K562 (cell line): ENCODE measurements around the gene MYH6. TPM values are rescaled to one million over a fixed set of nuclear protein-coding genes. Genes with fewer than 3 reads are reported as not detected.

Experiments used
- ATAC-seq: fragments of 200-7000 bp; cut with Tn5 transposase; 3 replicates; pipeline ENCODE4 v1.9.1; 2020; ENCODE audit warnings: moderate library complexity
- BruUV-seq: library from RNA; stranded (reverse); fragments of 400-500 nt; replicated peaks from 2 replicates; lab custom pipeline; 2021; lab: Mats Ljungman, UMichigan
- CTCF ChIA-PET: fragments of 300-600 bp; formaldehyde crosslinking; extraction: SDS; loops from one replicate; lab custom pipeline; 2021; ENCODE audit warnings: low intra/inter-chr PET ratio; lab: Yijun Ruan, JAX
- POLR2A ChIA-PET: fragments of 300-600, 350-650 bp; sonication (Branson Sonifier 250); formaldehyde crosslinking; extraction: SDS; loops from one replicate; lab custom pipeline; 2021; ENCODE audit warnings: antibody characterized with exemption, inconsistent platforms; lab: Yijun Ruan, JAX
- DNase-seq, 4 experiments: peaks; one replicate each; pipeline versions ENCODE4 v3.0.0 to v3.0.0-alpha.2; 2011 to 2018; ENCODE audit warnings: low spot score in 3 of 4, mixed read lengths in 3 of 4; ENCODE audit errors: extremely low read depth in 1 of 4
- FAIRE-seq: peaks from 2 replicates; lab custom pipeline; 2011; peaks lifted over from hg19 to GRCh38; lab: Jason Lieb, UNC
- H2AFZ ChIP-seq: 2 replicates; pipeline ENCODE4 v1.6.0; 2011; ENCODE audit warnings: low read depth, low read length, control low read depth, inconsistent platforms
- H3K27ac ChIP-seq: fragments of 200-600 bp; 3 replicates; pipeline ENCODE4 v1.8.0; 2011; ENCODE audit warnings: low read depth, mild to moderate bottlenecking, control low read depth, inconsistent platforms, low read length, moderate library complexity, mixed read lengths; ENCODE audit errors: extremely low read depth
- H3K27me3 ChIP-seq, 2 experiments: fragments of 300-600 bp in 1 of 2; 2 replicates in 1 of 2; 3 replicates in 1 of 2; pipeline versions ENCODE4 v1.6.0 to v1.8.0; 2011; ENCODE audit warnings: inconsistent platforms in 2 of 2, low read length in 2 of 2, mild to moderate bottlenecking in 1 of 2, mixed read lengths in 1 of 2, moderate library complexity in 1 of 2; ENCODE audit not compliant: control insufficient read depth in 2 of 2, insufficient read depth in 2 of 2
- H3K36me3 ChIP-seq: fragments of 300-600 bp; 3 replicates; pipeline ENCODE4 v1.8.0; 2011; ENCODE audit warnings: mild to moderate bottlenecking, low read length, inconsistent platforms; ENCODE audit not compliant: control insufficient read depth, insufficient read depth
- H3K4me1 ChIP-seq, 2 experiments: fragments of 200-600 bp in 1 of 2; replicated peaks in 1 of 2; 2 replicates in 1 of 2; 3 replicates in 1 of 2; pipeline versions ENCODE4 v1.5.1 to v1.8.0; 2011; ENCODE audit warnings: inconsistent platforms in 2 of 2, low read length in 2 of 2, mild to moderate bottlenecking in 1 of 2, mixed read lengths in 1 of 2, moderate library complexity in 1 of 2; ENCODE audit not compliant: control insufficient read depth in 2 of 2, insufficient read depth in 2 of 2
- H3K4me2 ChIP-seq: 2 replicates; pipeline ENCODE4 v1.6.1; 2011; ENCODE audit warnings: low read length, control low read depth, inconsistent platforms, mixed read lengths; ENCODE audit not compliant: insufficient read depth
- H3K4me3 ChIP-seq: fragments of 200-600 bp; sonication (generic), shearing (Covaris generic); 2 replicates; pipeline ENCODE4 v1.5.1; 2016; ENCODE audit warnings: control low read depth, inconsistent platforms
- H3K79me2 ChIP-seq: fragments of 200-600 bp; 3 replicates; pipeline ENCODE4 v1.8.0; 2011; ENCODE audit warnings: low read length, inconsistent platforms; ENCODE audit not compliant: control insufficient read depth, insufficient read depth
- H3K9ac ChIP-seq, 2 experiments: 2 replicates each; pipeline versions ENCODE4 v1.6.0 to v1.6.1; 2011; ENCODE audit warnings: low read depth in 2 of 2, low read length in 2 of 2, control low read depth in 1 of 2, inconsistent platforms in 1 of 2, mild to moderate bottlenecking in 1 of 2, mixed read lengths in 1 of 2; ENCODE audit not compliant: insufficient read depth in 1 of 2
- H3K9me1 ChIP-seq: one replicate; pipeline ENCODE4 v1.6.0; 2011; ENCODE audit warnings: inconsistent platforms, mild to moderate bottlenecking, low read length, moderate library complexity; ENCODE audit not compliant: control insufficient read depth, insufficient read depth
- H3K9me3 ChIP-seq: replicated peaks from 2 replicates; pipeline ENCODE4 v1.5.1; 2011; ENCODE audit warnings: low read depth, low read length, inconsistent platforms; ENCODE audit not compliant: control insufficient read depth, insufficient read depth
- H4K20me1 ChIP-seq: replicated peaks from 2 replicates; pipeline ENCODE4 v1.6.1; 2011; ENCODE audit warnings: low read length, inconsistent platforms, mixed read lengths; ENCODE audit not compliant: control insufficient read depth, insufficient read depth
- ATF6 ChIP-seq: sonication (generic); formaldehyde crosslinking; IDR thresholded peaks from 2 replicates; pipeline ENCODE4 v1.4.0; 2020; ENCODE audit warnings: mild to moderate bottlenecking, missing genetic modification reagents
- CBX2 ChIP-seq: fragments of 200-600 bp; sonication (generic); IDR thresholded peaks from one replicate; pipeline ENCODE4 v1.6.1; 2012; ENCODE audit warnings: mild to moderate bottlenecking, low read length, inconsistent platforms; ENCODE audit not compliant: insufficient read depth, poor library complexity, severe bottlenecking
- CHCHD3 ChIP-seq: fragments of 250-450 bp; sonication (Bioruptor Pico); IDR thresholded peaks from 2 replicates; pipeline ENCODE4 v2.1.2; 2022; ENCODE audit warnings: mild to moderate bottlenecking
- ELF4 ChIP-seq: fragments of 450-650 bp; formaldehyde crosslinking; IDR thresholded peaks from 2 replicates; pipeline ENCODE4 v1.4.0; 2022; ENCODE audit warnings: missing genetic modification characterization
- FOS ChIP-seq: IDR thresholded peaks from 3 replicates; pipeline ENCODE4 v1.6.1; 2011; ENCODE audit not compliant: insufficient read length; ENCODE audit errors: extremely low read depth
- FOXP4 ChIP-seq: sonication (generic); formaldehyde crosslinking; IDR thresholded peaks from 2 replicates; pipeline ENCODE4 v1.8.0; 2022; ENCODE audit warnings: mild to moderate bottlenecking, missing genetic modification reagents, borderline replicate concordance
- NFIX ChIP-seq: fragments of 250-450 bp; sonication (Bioruptor Pico); IDR thresholded peaks from 2 replicates; pipeline ENCODE4 v1.4.0; 2020; ENCODE audit warnings: low read depth, mild to moderate bottlenecking, moderate library complexity
- NONO ChIP-seq, 2 experiments: fragments of 200-400 bp in 1 of 2; fragments of 450-650 bp in 1 of 2; formaldehyde crosslinking in 1 of 2; IDR thresholded peaks; 2 replicates each; pipeline ENCODE4 v1.6.1; 2017; ENCODE audit warnings: low read depth in 2 of 2, mild to moderate bottlenecking in 2 of 2, moderate library complexity in 2 of 2, low read length in 1 of 2
- SAFB2 ChIP-seq: fragments of 200-400 bp; formaldehyde crosslinking; IDR thresholded peaks from 2 replicates; pipeline ENCODE4 v1.6.1; 2018; ENCODE audit warnings: borderline replicate concordance, low read length, low read depth, moderate library complexity; ENCODE audit not compliant: severe bottlenecking
- SREBF1 ChIP-seq: fragments of 150-350 bp; IDR thresholded peaks from 2 replicates; pipeline ENCODE4 v1.6.1; 2014; ENCODE audit warnings: antibody characterized with exemption, low read depth, low read length, borderline replicate concordance
- SRSF3 ChIP-seq: fragments of 200-400 bp; formaldehyde crosslinking; IDR thresholded peaks from 2 replicates; pipeline ENCODE4 v1.6.1; 2016; ENCODE audit warnings: mild to moderate bottlenecking, low read length, moderate library complexity; ENCODE audit not compliant: insufficient read depth
- ZBTB34 ChIP-seq: fragments of 250-450 bp; sonication (Bioruptor Pico); IDR thresholded peaks from 2 replicates; pipeline ENCODE4 v1.8.0; 2021; ENCODE audit warnings: mild to moderate bottlenecking, moderate library complexity
- ZNF24 ChIP-seq: fragments of 450-650 bp; IDR thresholded peaks from 2 replicates; pipeline ENCODE4 v1.6.1; 2016
- ZNF280B ChIP-seq: fragments of 250-450 bp; sonication (Bioruptor Pico); IDR thresholded peaks from 2 replicates; pipeline ENCODE4 v1.5.1; 2021; ENCODE audit warnings: mild to moderate bottlenecking
- WGBS: fragments of 100-300 bp; shearing (Covaris generic); methylation state at CpG from one replicate; pipeline ENCODE4 v1.1.6; 2016; ENCODE audit warnings: low coverage, mixed read lengths; ENCODE audit not compliant: insufficient coverage; ENCODE audit errors: missing lambda C conversion rate; 5-methylcytosine and 5-hydroxymethylcytosine counted together
- in situ Hi-C: fragments of 300-500 bp; cut with MboI; formaldehyde crosslinking; loops from 4 replicates; pipeline ENCODE4 v1.15.0; 2018; ENCODE audit warnings: inconsistent platforms, mixed read lengths
- intact Hi-C: fragments of 100-400 bp; cut with micrococcal nuclease; formaldehyde crosslinking; loops from 2 replicates; pipeline ENCODE4 v1.14.2; 2022
- polyA plus RNA-seq, 8 experiments: library from polyadenylated mRNA; depleted of rRNA in 4 of 8; stranded (reverse) in 5 of 8; unstranded in 3 of 8; fragments of >200 nt; fragmentation: Nextera tagmentation in 2 of 8; fragmentation: Illumina TruSeq in 1 of 8; extraction: Ambion mirVana in 2 of 8; extraction: Trizol in 1 of 8; gene quantifications; 2 replicates each; pipeline versions ENCODE4 v1.2.1 to v1.2.3, GENCODE V29; 2011 to 2014; ENCODE audit warnings: inconsistent platforms in 1 of 8, missing spikeins in 1 of 8
- total RNA-seq, 7 experiments: library from RNA; depleted of rRNA in 6 of 7; stranded (reverse); fragments of >200 nt in 6 of 7; fragmentation: Illumina TruSeq in 2 of 7; extraction: Trizol in 2 of 7; gene quantifications; 2 replicates each; pipeline versions ENCODE4 v1.2.1 to v1.2.3, GENCODE V29; 2011 to 2021; ENCODE audit warnings: low replicate concordance in 1 of 7

Gene MYH6
- total and polyA plus RNA-seq, 9 of the 15 experiments (the other 6 are each of a cell fraction or from before 2014, with no cell fraction given) = not detected

GRCh38 chr14:23396781-23397407 lies 11.2 kb downstream of the MYH6 start:
- TF ChIP-seq ZNF24 (no peak), SRSF3 (no peak), ZBTB34 (CRISPR knock-in tag) (no peak), FOXP4 (no peak), ZNF280B (CRISPR knock-in tag) (no peak), CBX2 (no peak), FOS (no peak), NONO (IDR thresholded peaks at IDR 0.05; ENCODE audit: low read depth in 2 of 2, low read length in 1 of 2) (no peak), ELF4 (CRISPR knock-in tag) (no peak), SREBF1 (no peak), NFIX (CRISPR knock-in tag) (no peak), ATF6 (no peak), SAFB2 (no peak), CHCHD3 (CRISPR knock-in tag) (no peak)
- WGBS = 0% methylated on average over 2 of the region's 10 CpGs
- ATAC-seq (no peak), FAIRE-seq (no peak), DNase-seq (no peak)
- H2AFZ ChIP-seq = no peak overlapping the region
- H3K9me3 ChIP-seq = no peaks in the 10 kb centered on the region
- H3K27ac ChIP-seq = no peak overlapping the region
- peaks cover 10 to 49% of the 10 kb centered on the region in 2 experiments; a peak in 3 of 5 replicates for H3K27me3 ChIP-seq
- H3K36me3 ChIP-seq = no peaks in the 10 kb centered on the region
- BruUV-seq = no TSS peak
- H3K4me2 ChIP-seq = no peak overlapping the region
- intact Hi-C loops = no loop called here
- no peaks in the 10 kb centered on the region; a peak in 1 of 5 replicates for H3K4me1 ChIP-seq
- ChIA-PET CTCF (no interaction called here), POLR2A (interaction anchor here (0.7 to 1.0 kb wide), 2 partner anchors 13 to 218 kb away, joined by 3 read pairs; no protein-coding TSS in a partner anchor)
- H3K9ac ChIP-seq = no peak overlapping the region
- H3K9me1 ChIP-seq = no peaks in the 10 kb centered on the region
- in situ Hi-C loops = no loop called here
- no peaks in the 10 kb centered on the region for H4K20me1 ChIP-seq
- no peak overlapping the region for H3K4me3 ChIP-seq
- H3K79me2 ChIP-seq = no peaks in the 10 kb centered on the region
